Vagina (tissue), 2 donors: ENCODE data around the gene RABGAP1L. TPM values are rescaled to one million over a fixed set of nuclear protein-coding genes. Genes with fewer than 3 reads are reported as not detected.
"Not testable (repeated sequence)": the region's sequence is repeated elsewhere in the genome, so short reads cannot be mapped to it uniquely, and the experiment has no call there.

Experiments
- DNase-seq, 2 donors: peaks; one replicate each; pipeline ENCODE4 v3.0.0-alpha.2; 2017; ENCODE audit errors: extremely low spot score in 2 of 2
- H3K27ac ChIP-seq: fragments of 200-600 bp; sonication (generic); one replicate; pipeline ENCODE4 v1.5.1; 2019
- H3K27me3 ChIP-seq: fragments of 200-600 bp; sonication (generic); one replicate; pipeline ENCODE4 v1.5.1; 2019
- H3K36me3 ChIP-seq, 2 donors: fragments of 200-600 bp; sonication (generic); one replicate each; pipeline ENCODE4 v1.5.1; 2017 to 2019
- H3K4me1 ChIP-seq: fragments of 200-600 bp; sonication (generic); one replicate; pipeline ENCODE4 v1.5.1; 2019
- H3K4me3 ChIP-seq, 2 donors: fragments of 200-600 bp; sonication (generic); 1 replicate in 1 of 2; 2 replicates in 1 of 2; pipeline ENCODE4 v1.5.1; 2016 to 2019
- H3K9me3 ChIP-seq: fragments of 200-600 bp; sonication (generic); one replicate; pipeline ENCODE4 v1.5.1; 2019
- CTCF ChIP-seq, 3 experiments: fragments of 450-650 bp in 2 of 3; fragments of 200-600 bp in 1 of 3; sonication (generic) in 1 of 3; IDR thresholded peaks; one replicate each; pipeline ENCODE4 v1.5.1; 2017 to 2019; ENCODE audit warnings: antibody characterized with exemption in 3 of 3, mild to moderate bottlenecking in 2 of 3, moderate library complexity in 2 of 3
- POLR2A ChIP-seq, 2 donors: fragments of 450-650 bp; IDR thresholded peaks; one replicate each; pipeline ENCODE4 v1.6.1; 2017; ENCODE audit warnings: antibody characterized with exemption in 2 of 2, mild to moderate bottlenecking in 2 of 2, moderate library complexity in 2 of 2
- POLR2AphosphoS5 ChIP-seq, 2 donors: sonication (generic); formaldehyde crosslinking; IDR thresholded peaks; one replicate each; pipeline ENCODE4 v1.9.0; 2017; ENCODE audit warnings: antibody characterized with exemption in 2 of 2, mild to moderate bottlenecking in 2 of 2, low read depth in 1 of 2; ENCODE audit not compliant: insufficient read depth in 1 of 2
- intact Hi-C: fragments of 100-400 bp; cut with DNase I; formaldehyde crosslinking; loops from one replicate; pipeline ENCODE4 v1.15.1; 2023
- total RNA-seq: library from RNA; depleted of rRNA; stranded (reverse); fragments of >200 nt; gene quantifications from one replicate; pipeline ENCODE4 v1.2.3, GENCODE V29; 2016

Gene RABGAP1L
- total RNA-seq, 1 donor from 2014 or later: 40.0 TPM

- Histone ChIP-seq H3K27me3 (no peaks in the 10 kb centered on the region), H3K4me1 (no peaks in the 10 kb centered on the region)
These were observed 165.2 kb downstream of the RABGAP1L start for GRCh38 chr1:174324493-174324892.

GRCh38 chr1:174324939-174325338 is 165.6 kb downstream of the RABGAP1L start:
- DNase-seq: no peak
- intact Hi-C loops: no loop called here
- Histone ChIP-seq H3K27me3 (no peaks in the 10 kb centered on the region), H3K27ac (no peak overlapping the region), H3K4me1 (no peaks in the 10 kb centered on the region), H3K4me3 (no peak overlapping the region), H3K36me3 (peaks cover 0 to 4% of the 10 kb centered on the region in 2 donors), H3K9me3 (peaks cover 16% of the 10 kb centered on the region)
- no peak for TF ChIP-seq POLR2A (IDR thresholded peaks at IDR 0.05)
- TF ChIP-seq POLR2AphosphoS5 (IDR thresholded peaks at IDR 0.05; ENCODE audit: insufficient read depth in 1 of 2, low read depth in 1 of 2): no peak
- TF ChIP-seq CTCF (IDR thresholded peaks at IDR 0.05): no peak

More at GRCh38 chr1:174324493-174324892, 165.2 kb downstream of the RABGAP1L start:
- TF ChIP-seq POLR2A (IDR thresholded peaks at IDR 0.05) (no peak), POLR2AphosphoS5 (IDR thresholded peaks at IDR 0.05; ENCODE audit: insufficient read depth in 1 of 2, low read depth in 1 of 2) (no peak), CTCF (IDR thresholded peaks at IDR 0.05) (no peak)
- Histone ChIP-seq H3K27ac (no peak overlapping the region), H3K36me3 (peaks cover 0 to 4% of the 10 kb centered on the region in 2 donors), H3K4me3 (no peak overlapping the region), H3K9me3 (peaks cover 16% of the 10 kb centered on the region)
- DNase-seq: no peak
- intact Hi-C loops: no loop called here

- H3K9me3 ChIP-seq: peaks cover 8% of the 10 kb centered on the region
- H3K27me3 ChIP-seq: no peaks in the 10 kb centered on the region
- no peak overlapping the region for H3K4me3 ChIP-seq
- no peak for DNase-seq
- intact Hi-C loops: no loop called here
- no peak overlapping the region for H3K27ac ChIP-seq
- peaks cover 0 to 4% of the 10 kb centered on the region in 2 donors for H3K36me3 ChIP-seq
- no peak for TF ChIP-seq CTCF (IDR thresholded peaks at IDR 0.05)
- TF ChIP-seq POLR2A (IDR thresholded peaks at IDR 0.05): no peak
- H3K4me1 ChIP-seq: no peaks in the 10 kb centered on the region
These were observed 167.0 kb downstream of the RABGAP1L start for GRCh38 chr1:174326278-174326677.

- TF ChIP-seq POLR2A (IDR thresholded peaks at IDR 0.05): no peak
- DNase-seq: no peak
- intact Hi-C loops: no loop called here
- Histone ChIP-seq H3K27me3 (no peaks in the 10 kb centered on the region), H3K4me3 (no peak overlapping the region), H3K36me3 (no peaks in the 10 kb centered on the region), H3K9me3 (no peaks in the 10 kb centered on the region), H3K27ac (no peak overlapping the region), H3K4me1 (no peaks in the 10 kb centered on the region)
These were observed 174.1 kb downstream of the RABGAP1L start for GRCh38 chr1:174333437-174333836.

GRCh38 chr1:174337000-174337681 is 177.8 kb downstream of the RABGAP1L start:
- H3K27me3 ChIP-seq: no peaks in the 10 kb centered on the region
- TF ChIP-seq POLR2AphosphoS5 (IDR thresholded peaks at IDR 0.05; ENCODE audit: insufficient read depth in 1 of 2, low read depth in 1 of 2) (no peak), POLR2A (IDR thresholded peaks at IDR 0.05) (no peak), CTCF (IDR thresholded peaks at IDR 0.05) (no peak)
- H3K9me3 ChIP-seq: peaks cover 3% of the 10 kb centered on the region

GRCh38 chr1:174340404-174340803 is 181.1 kb downstream of the RABGAP1L start:
- H3K4me1 ChIP-seq, H3K27me3 ChIP-seq, H3K36me3 ChIP-seq, DNase-seq, H3K27ac ChIP-seq, intact Hi-C loops, H3K9me3 ChIP-seq, H3K4me3 ChIP-seq: not testable (repeated sequence)

More at GRCh38 chr1:174337000-174337681, 177.8 kb downstream of the RABGAP1L start:
- Histone ChIP-seq H3K4me3 (no peak overlapping the region), H3K36me3 (no peaks in the 10 kb centered on the region), H3K4me1 (no peaks in the 10 kb centered on the region), H3K27ac (no peak overlapping the region)
- intact Hi-C loops: no loop called here
- DNase-seq: no peak
